Activated CD4-positive, alpha-beta T cell treated with anti-CD3 and anti-CD28 coated beads for 4 hours (primary cell): ENCODE data around the gene GPR42.

ENCODE experiments used
- DNase-seq, 2 donors: peaks; one replicate each; pipeline ENCODE4 v3.0.0-alpha.2; 2020

The GPR42 gene

GRCh38 chr19:35370722-35371121 is at the start of gene GPR42:
Gene GPR42 (plus strand): TSS chr19:35371068. CDS start chr19:35371360, 292 bp downstream.
- DNase-seq = no peak

- no peak for DNase-seq
These were observed 49.6 kb upstream of the GPR42 start for GRCh38 chr19:35321291-35321690.

- no peak for DNase-seq
These were observed 48.9 kb upstream of the GPR42 start for GRCh38 chr19:35322014-35322413.

GRCh38 chr19:35327642-35328041 is 43.2 kb upstream of the GPR42 start:
- DNase-seq = no peak

GRCh38 chr19:35328851-35329285 is 42.0 kb upstream of the GPR42 start, which contains the start of gene CD22:
Gene CD22 (plus strand): TSS chr19:35329187. CDS start chr19:35332041, 2,854 bp downstream.
- DNase-seq = no peak

GRCh38 chr19:35329323-35329722 is 41.5 kb upstream of the GPR42 start:
- no peak for DNase-seq

GRCh38 chr19:35330475-35330874 is 40.4 kb upstream of the GPR42 start:
- DNase-seq = no peak

- DNase-seq = no peak
These were observed 39.2 kb upstream of the GPR42 start for GRCh38 chr19:35331551-35332214.

- peak; percentile 16 to 18 for DNase-seq
These were observed 38.1 kb upstream of the GPR42 start for GRCh38 chr19:35332817-35333216.

- no peak for DNase-seq
These were observed 36.6 kb upstream of the GPR42 start for GRCh38 chr19:35334144-35334753.

- no peak for DNase-seq
These were observed 34.5 kb upstream of the GPR42 start for GRCh38 chr19:35336166-35336955.

- DNase-seq = no peak
These were observed 33.5 kb upstream of the GPR42 start for GRCh38 chr19:35337097-35337983.

- no peak for DNase-seq
These were observed 32.9 kb upstream of the GPR42 start for GRCh38 chr19:35337984-35338296.

GRCh38 chr19:35340431-35340830 is 30.4 kb upstream of the GPR42 start:
- DNase-seq = no peak

- DNase-seq = no peak
These were observed 29.9 kb upstream of the GPR42 start for GRCh38 chr19:35341006-35341405.

GRCh38 chr19:35341565-35342225 is 29.2 kb upstream of the GPR42 start:
- no peak for DNase-seq

GRCh38 chr19:35342430-35342829 is 28.4 kb upstream of the GPR42 start:
- no peak for DNase-seq

- no peak for DNase-seq
These were observed 26.3 kb upstream of the GPR42 start for GRCh38 chr19:35344511-35345031.

GRCh38 chr19:35345671-35346111 is 25.2 kb upstream of the GPR42 start:
- DNase-seq = no peak

- peak; percentile 72 to 75 for DNase-seq
These were observed 24.4 kb upstream of the GPR42 start for GRCh38 chr19:35346193-35347052.
